CD4-positive, alpha-beta T cell (primary cell): ENCODE data around the gene USP16. TPM values are rescaled to one million over a fixed set of nuclear protein-coding genes. Genes with fewer than 3 reads are reported as not detected.
A peak's percentile ranks its signal among the peaks of the same experiment; 100 is the strongest.

Experiments used
- ATAC-seq: fragments of 200-7000 bp; cut with Tn5 transposase; one replicate; pipeline ENCODE4 v1.10.0; 2022; ENCODE audit warnings: mild to moderate bottlenecking; ENCODE audit not compliant: poor library complexity
- CTCF ChIA-PET: fragments of 350-600 bp; sonication (Branson Sonifier 250); formaldehyde crosslinking; loops from one replicate; lab custom pipeline; 2021; ENCODE audit warnings: antibody characterized with exemption, inconsistent platforms; lab: Charles Lee
- POLR2A ChIA-PET: fragments of 350-600 bp; sonication (Branson Sonifier 250); formaldehyde crosslinking; loops from one replicate; lab custom pipeline; 2021; ENCODE audit warnings: antibody characterized with exemption, inconsistent platforms; lab: Charles Lee
- DNase-seq, 14 experiments: peaks; one replicate each; pipeline ENCODE4 v3.0.0-alpha.2; 2013 to 2020; ENCODE audit warnings: mixed read lengths in 2 of 14
- H3K27ac ChIP-seq, 2 donors: one replicate each; pipeline versions ENCODE4 v1.5.1 to v1.7.0; 2013; ENCODE audit warnings: low read length in 2 of 2, low read depth in 1 of 2, mild to moderate bottlenecking in 1 of 2
- H3K27me3 ChIP-seq, 2 experiments: 1 replicate in 1 of 2; 2 replicates in 1 of 2; pipeline versions ENCODE4 v1.6.1 to v1.7.0; 2013; ENCODE audit warnings: low read length in 2 of 2, control low read depth in 1 of 2, mild to moderate bottlenecking in 1 of 2, moderate library complexity in 1 of 2; ENCODE audit not compliant: insufficient read depth in 2 of 2, control insufficient read depth in 1 of 2
- H3K36me3 ChIP-seq: one replicate; pipeline ENCODE4 v1.6.1; 2013; ENCODE audit warnings: low read length, control low read depth; ENCODE audit not compliant: insufficient read depth
- H3K4me1 ChIP-seq: one replicate; pipeline ENCODE4 v1.6.1; 2013; ENCODE audit warnings: low read length, control low read depth; ENCODE audit not compliant: insufficient read depth
- H3K4me3 ChIP-seq: one replicate; pipeline ENCODE4 v1.5.1; 2013; ENCODE audit warnings: mild to moderate bottlenecking, low read length, moderate library complexity
- H3K9me3 ChIP-seq, 2 experiments: 1 replicate in 1 of 2; 2 replicates in 1 of 2; pipeline versions ENCODE4 v1.6.1 to v1.7.0; 2013; ENCODE audit warnings: low read length in 2 of 2, mild to moderate bottlenecking in 2 of 2, control low read depth in 1 of 2, moderate library complexity in 1 of 2; ENCODE audit not compliant: control insufficient read depth in 1 of 2, insufficient read depth in 1 of 2
- H3K27ac Mint-ChIP-seq: one replicate; pipeline ENCODE4 v1.8.0; 2020; ENCODE audit warnings: mixed read lengths
- H3K27me3 Mint-ChIP-seq: one replicate; pipeline ENCODE4 v1.8.0; 2021; ENCODE audit warnings: mixed read lengths
- H3K36me3 Mint-ChIP-seq: one replicate; pipeline ENCODE4 v1.8.0; 2021; ENCODE audit warnings: low read depth, mixed read lengths
- H3K4me1 Mint-ChIP-seq: one replicate; pipeline ENCODE4 v1.8.0; 2021; ENCODE audit warnings: low read depth, mixed read lengths
- H3K4me3 Mint-ChIP-seq: one replicate; pipeline ENCODE4 v1.8.0; 2020; ENCODE audit warnings: mild to moderate bottlenecking, mixed read lengths
- H3K9me3 Mint-ChIP-seq: one replicate; pipeline ENCODE4 v1.8.0; 2020; ENCODE audit warnings: mixed read lengths
- CTCF ChIP-seq: fragments of 200-600 bp; IDR thresholded peaks from one replicate; pipeline ENCODE4 v1.8.0; 2022; ENCODE audit warnings: antibody characterized with exemption, mild to moderate bottlenecking
- intact Hi-C, 2 experiments: fragments of 100-400 bp; cut with DNase I in 1 of 2; cut with micrococcal nuclease in 1 of 2; formaldehyde crosslinking; loops; one replicate each; pipeline versions ENCODE4 v1.15.1 to v1.9.0; 2023 to 2025; cut with DNase I, micrococcal nuclease
- total RNA-seq, 174 experiments: library from RNA in 2 of 174; stranded (reverse) in 2 of 174; gene quantifications; one replicate each; pipeline ENCODE4 v1.2.3 and lab custom pipeline; 2021 to 2026

Gene USP16
- total RNA-seq, 2 experiments from 2014 or later: 79.7 to 81.7 TPM

GRCh38 chr21:29055080-29055479 is 30.6 kb downstream of the USP16 start:
- Mint-ChIP-seq H3K9me3 (no peaks in the 10 kb centered on the region), H3K4me3 (no peak overlapping the region), H3K27me3 (no peaks in the 10 kb centered on the region), H3K27ac (no peak overlapping the region), H3K4me1 (no peaks in the 10 kb centered on the region), H3K36me3 (peaks cover 18% of the 10 kb centered on the region)
- peaks cover 86% of the 10 kb centered on the region for H3K36me3 ChIP-seq
- ChIA-PET POLR2A (no interaction called here), CTCF (no interaction called here)
- ATAC-seq: no peak
- H3K4me3 ChIP-seq: no peak overlapping the region
- H3K27ac ChIP-seq: no peak overlapping the region
- no peaks in the 10 kb centered on the region for H3K27me3 ChIP-seq
- H3K4me1 ChIP-seq: no peaks in the 10 kb centered on the region
- no peaks in the 10 kb centered on the region for H3K9me3 ChIP-seq
- TF ChIP-seq CTCF: no peak
- DNase-seq: no peak
- intact Hi-C loops: no loop called here

- ATAC-seq (no peak), DNase-seq (no peak)
- H3K36me3 Mint-ChIP-seq: peaks cover 27% of the 10 kb centered on the region
- intact Hi-C loops: no loop called here
- POLR2A ChIA-PET: interaction anchor here (2.2 kb wide), 1 partner anchor 32 kb away, joined by 8 read pairs; the partner anchor contains the start of gene USP16
- H3K27me3 Mint-ChIP-seq: no peaks in the 10 kb centered on the region
- no peaks in the 10 kb centered on the region for H3K4me1 ChIP-seq
- TF ChIP-seq CTCF: no peak
- peak overlapping the region; percentile 55 for H3K27ac Mint-ChIP-seq
- H3K9me3 ChIP-seq: no peaks in the 10 kb centered on the region
- H3K4me3 Mint-ChIP-seq: no peak overlapping the region
- H3K36me3 ChIP-seq: peaks cover 86% of the 10 kb centered on the region
- H3K27ac ChIP-seq: no peak overlapping the region
- no peaks in the 10 kb centered on the region for H3K4me1 Mint-ChIP-seq
- no peaks in the 10 kb centered on the region for H3K9me3 Mint-ChIP-seq
- H3K27me3 ChIP-seq: no peaks in the 10 kb centered on the region
- H3K4me3 ChIP-seq: no peak overlapping the region
- CTCF ChIA-PET: no interaction called here
Observed at GRCh38 chr21:29056005-29056404, 31.5 kb downstream of the USP16 start.

- Histone ChIP-seq H3K4me1 (no peaks in the 10 kb centered on the region), H3K9me3 (no peaks in the 10 kb centered on the region), H3K36me3 (peaks cover 88% of the 10 kb centered on the region), H3K27me3 (no peaks in the 10 kb centered on the region), H3K27ac (no peak overlapping the region), H3K4me3 (no peak overlapping the region)
- CTCF ChIA-PET: no interaction called here
- peak overlapping the region; percentile 55 for H3K27ac Mint-ChIP-seq
- H3K36me3 Mint-ChIP-seq: peaks cover 33% of the 10 kb centered on the region
- no peaks in the 10 kb centered on the region for H3K9me3 Mint-ChIP-seq
- DNase-seq (no peak), ATAC-seq (no peak)
- H3K4me1 Mint-ChIP-seq: no peaks in the 10 kb centered on the region
- no peak for TF ChIP-seq CTCF
- intact Hi-C loops: no loop called here
- no peak overlapping the region for H3K4me3 Mint-ChIP-seq
- no peaks in the 10 kb centered on the region for H3K27me3 Mint-ChIP-seq
- POLR2A ChIA-PET: interaction anchor here (2.2 kb wide), 1 partner anchor 32 kb away, joined by 8 read pairs; the partner anchor contains the start of gene USP16
Observed at GRCh38 chr21:29056538-29057050, 32.1 kb downstream of the USP16 start.
